Small intestine (tissue), 7 donors: ENCODE results near the gene TBX20. TPM values are rescaled to one million over a fixed set of nuclear protein-coding genes. Genes with fewer than 3 reads are reported as not detected.

ENCODE experiments used
- DNase-seq, 2 donors: peaks; one replicate each; pipeline versions ENCODE4 v3.0.0 to v3.0.0-alpha.2; 2013
- FAIRE-seq: peaks from 2 replicates; lab custom pipeline; 2012; peaks lifted over from hg19 to GRCh38; lab: Jason Lieb, UNC
- H3K27ac ChIP-seq, 3 donors: one replicate each; pipeline ENCODE4 v1.5.1; 2013; ENCODE audit warnings: low read length in 2 of 3, mild to moderate bottlenecking in 2 of 3, control low read depth in 1 of 3, inconsistent platforms in 1 of 3, low read depth in 1 of 3, moderate library complexity in 1 of 3
- H3K27me3 ChIP-seq, 3 donors: one replicate each; pipeline ENCODE4 v1.6.1; 2013; ENCODE audit warnings: low read length in 3 of 3, inconsistent platforms in 1 of 3; ENCODE audit not compliant: control insufficient read depth in 3 of 3, insufficient read depth in 3 of 3
- H3K36me3 ChIP-seq, 3 donors: one replicate each; pipeline ENCODE4 v1.6.1; 2013; ENCODE audit warnings: low read length in 3 of 3, inconsistent platforms in 1 of 3, low read depth in 1 of 3, mild to moderate bottlenecking in 1 of 3, moderate library complexity in 1 of 3; ENCODE audit not compliant: control insufficient read depth in 3 of 3, insufficient read depth in 2 of 3
- H3K4me1 ChIP-seq, 3 donors: one replicate each; pipeline ENCODE4 v1.6.1; 2013; ENCODE audit warnings: low read length in 2 of 3, inconsistent platforms in 1 of 3, low read depth in 1 of 3, mild to moderate bottlenecking in 1 of 3, moderate library complexity in 1 of 3; ENCODE audit not compliant: control insufficient read depth in 3 of 3, insufficient read depth in 2 of 3
- H3K4me3 ChIP-seq, 3 donors: one replicate each; pipeline ENCODE4 v1.5.1; 2013; ENCODE audit warnings: low read length in 3 of 3, control low read depth in 1 of 3, inconsistent platforms in 1 of 3, low read depth in 1 of 3, mild to moderate bottlenecking in 1 of 3, moderate library complexity in 1 of 3
- H3K9me3 ChIP-seq, 2 donors: one replicate each; pipeline ENCODE4 v1.6.1; 2013; ENCODE audit warnings: low read depth in 1 of 2, low read length in 1 of 2; ENCODE audit not compliant: control insufficient read depth in 2 of 2, insufficient read depth in 1 of 2
- WGBS, 3 donors: extraction: QIAGEN DNeasy Blood & Tissue Kit; methylation state at CpG; one replicate each; pipeline ENCODE4 v1.1.7; 2013; 5-methylcytosine and 5-hydroxymethylcytosine counted together
- polyA plus RNA-seq, 4 donors: library from polyadenylated mRNA; stranded (reverse) in 3 of 4; unstranded in 1 of 4; fragments of 200-250 nt in 3 of 4; fragments of 120-200 nt in 1 of 4; gene quantifications; one replicate each; pipeline versions ENCODE4 v1.2.1 to v1.2.3, GENCODE V29; 2013
- donor health status: healthy with polysubstance abuse.
- donor health status: control.
- donor health status: control.
- donor health status: Bipolar disorder and iron deficiency.
- donor health status: healthy.

The TBX20 gene
- polyA plus RNA-seq, 4 donors = 0.03 TPM; not detected in 3

DNA sequence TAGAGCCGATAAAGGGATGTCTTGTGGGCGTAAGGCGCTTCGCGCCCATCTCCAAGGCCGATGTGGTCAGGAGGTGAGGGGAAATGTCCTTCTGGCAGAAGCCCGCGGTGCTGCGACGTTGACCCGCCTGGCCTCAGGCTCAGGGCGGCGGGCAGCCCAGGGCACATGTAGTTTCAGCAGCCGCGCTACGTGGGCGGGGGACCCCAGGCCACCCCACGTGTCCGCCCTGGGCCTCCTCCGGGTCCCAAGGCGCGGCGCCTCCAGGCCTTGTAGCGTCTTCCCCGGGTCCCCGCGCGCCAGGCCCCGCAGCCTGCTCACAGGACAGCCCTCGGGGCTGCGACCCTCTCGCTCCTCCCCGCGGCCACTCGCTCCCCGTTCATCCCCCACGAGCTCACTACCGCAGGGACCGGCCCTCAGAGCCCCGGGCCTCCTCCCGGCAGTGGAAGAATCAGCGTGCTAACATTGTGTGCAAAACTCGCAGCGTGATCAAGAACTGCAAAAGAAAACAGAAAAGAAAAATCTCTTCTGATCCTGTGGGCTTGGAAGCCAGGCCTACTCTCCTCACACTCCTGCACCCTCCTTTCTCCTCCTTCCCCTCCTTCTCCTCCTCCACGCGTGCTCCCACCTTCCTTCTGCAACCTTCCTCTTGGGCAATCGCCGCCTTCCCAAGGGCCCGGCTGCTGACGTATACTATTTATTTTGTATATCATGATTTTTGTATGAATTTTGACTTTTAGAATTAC, 4.4 kb upstream of the TBX20 start:
- Histone ChIP-seq H3K4me1 (peaks cover 0 to 19% (median 0%) of the 10 kb centered on the region in 3 donors), H3K4me3 (no peak overlapping the region), H3K27me3 (peaks cover 14 to 99% (median 84%) of the 10 kb centered on the region in 3 donors), H3K27ac (no peak overlapping the region), H3K36me3 (no peaks in the 10 kb centered on the region), H3K9me3 (peaks cover 0 to 11% of the 10 kb centered on the region in 2 donors)
- no peak for DNase-seq
- FAIRE-seq = no peak
- 6 to 12% (median 10%) methylated on average over 38 to 50 of the region's 50 CpGs for WGBS, 3 donors

DNA sequence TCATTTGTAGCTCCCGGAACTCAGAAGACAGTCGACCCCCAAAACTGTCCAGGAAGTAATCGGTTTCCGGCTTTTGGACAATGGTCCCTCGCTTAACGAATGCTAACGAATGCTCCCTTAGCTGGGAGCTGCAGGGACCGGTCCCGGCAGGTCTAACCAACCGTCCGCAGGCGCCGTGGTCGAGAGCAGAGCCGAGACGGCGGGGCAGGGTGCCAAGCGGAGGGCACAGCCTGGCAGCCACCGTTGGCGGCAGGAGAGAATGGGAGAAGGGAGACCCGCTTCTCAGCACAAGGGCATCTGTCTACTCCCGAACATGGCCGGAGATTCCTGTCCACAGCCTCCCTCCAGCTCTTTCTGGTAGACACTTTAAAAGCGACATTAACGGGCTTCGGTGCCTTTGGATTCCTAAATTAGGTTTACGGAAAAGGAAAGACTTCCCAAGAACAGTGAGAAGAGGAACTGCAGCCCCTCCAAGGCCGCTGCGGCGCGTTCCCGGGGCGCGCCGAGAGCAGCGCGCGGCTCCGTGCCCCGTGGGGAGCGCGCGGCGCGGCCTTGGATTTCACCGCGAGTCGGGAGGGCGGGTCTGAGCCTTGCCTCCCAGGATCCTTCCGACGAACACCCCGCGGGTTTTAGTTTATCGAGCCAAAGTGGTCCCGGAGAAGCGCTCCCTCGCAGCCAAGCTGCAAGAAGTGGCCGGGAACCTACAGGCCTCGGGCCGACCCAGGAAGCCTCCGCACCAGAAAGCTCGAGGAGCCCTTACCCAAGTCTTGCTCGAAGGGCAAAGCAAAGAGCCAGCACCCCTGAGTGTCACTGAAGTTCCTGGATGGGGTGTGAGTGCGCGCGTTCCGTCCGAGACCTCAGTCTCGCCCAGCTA, 3.6 kb upstream of the TBX20 start:
- Histone ChIP-seq H3K36me3 (no peaks in the 10 kb centered on the region), H3K4me1 (peaks cover 0 to 19% (median 0%) of the 10 kb centered on the region in 3 donors), H3K27me3 (peaks cover 14 to 99% (median 80%) of the 10 kb centered on the region in 3 donors), H3K9me3 (peaks cover 0 to 11% of the 10 kb centered on the region in 2 donors), H3K27ac (no peak overlapping the region), H3K4me3 (no peak overlapping the region)
- WGBS, 3 donors = 3 to 7% (median 5%) methylated on average over 69 of the region's 69 CpGs
- no peak for DNase-seq
- FAIRE-seq = no peak

DNA sequence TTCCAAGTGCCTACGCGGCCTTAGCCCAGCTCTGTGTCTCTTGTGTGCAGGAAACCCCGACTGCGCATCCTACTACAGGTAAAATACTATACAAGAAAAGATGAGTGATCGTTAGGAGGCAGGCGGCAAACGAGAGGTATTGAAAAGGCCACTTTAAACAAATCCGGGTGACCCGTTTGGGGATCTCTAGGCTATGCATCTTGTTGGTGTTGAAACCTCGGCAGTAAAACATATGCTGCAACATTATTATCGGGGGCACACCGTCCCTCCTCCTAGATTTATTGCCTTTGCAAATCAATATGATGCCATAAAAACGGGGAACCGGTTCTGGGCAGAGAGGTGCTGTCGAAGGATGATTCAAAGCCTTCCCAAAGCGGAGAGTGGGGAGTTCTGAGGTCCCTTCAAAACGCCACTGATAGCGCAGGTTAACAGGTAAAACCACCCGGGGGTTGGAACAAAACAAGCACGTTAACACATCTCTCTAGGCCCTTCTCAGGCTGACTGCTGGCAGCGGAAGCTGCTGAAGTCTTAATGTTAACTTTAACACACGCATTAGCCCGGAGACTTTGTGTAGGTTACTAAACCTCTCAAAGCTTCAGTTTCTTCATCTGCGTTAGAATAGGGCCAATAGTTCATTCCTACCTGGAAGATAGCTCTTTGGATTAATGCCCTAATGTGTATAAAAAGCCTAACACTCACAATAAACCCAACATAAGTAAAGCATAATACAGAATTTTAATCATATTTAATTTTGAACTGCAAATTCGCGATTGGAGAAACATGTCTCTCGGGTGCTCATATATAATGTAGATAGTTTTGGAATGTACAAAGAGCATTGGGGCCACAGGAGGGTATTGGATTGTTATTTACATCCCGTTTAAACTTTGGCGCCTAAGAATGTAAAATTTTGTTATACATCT, 2.6 kb upstream of the TBX20 start:
- no peak overlapping the region for H3K4me3 ChIP-seq
- WGBS, 3 donors = 6 to 9% (median 8%) methylated on average over 29 of the region's 29 CpGs
- H3K27me3 ChIP-seq = peaks cover 14 to 98% (median 75%) of the 10 kb centered on the region in 3 donors
- H3K27ac ChIP-seq = no peak overlapping the region
- peaks cover 0 to 4% of the 10 kb centered on the region in 2 donors for H3K9me3 ChIP-seq
- FAIRE-seq (no peak), DNase-seq (no peak)
- peaks cover 0 to 19% (median 0%) of the 10 kb centered on the region in 3 donors for H3K4me1 ChIP-seq
- H3K36me3 ChIP-seq = no peaks in the 10 kb centered on the region

DNA sequence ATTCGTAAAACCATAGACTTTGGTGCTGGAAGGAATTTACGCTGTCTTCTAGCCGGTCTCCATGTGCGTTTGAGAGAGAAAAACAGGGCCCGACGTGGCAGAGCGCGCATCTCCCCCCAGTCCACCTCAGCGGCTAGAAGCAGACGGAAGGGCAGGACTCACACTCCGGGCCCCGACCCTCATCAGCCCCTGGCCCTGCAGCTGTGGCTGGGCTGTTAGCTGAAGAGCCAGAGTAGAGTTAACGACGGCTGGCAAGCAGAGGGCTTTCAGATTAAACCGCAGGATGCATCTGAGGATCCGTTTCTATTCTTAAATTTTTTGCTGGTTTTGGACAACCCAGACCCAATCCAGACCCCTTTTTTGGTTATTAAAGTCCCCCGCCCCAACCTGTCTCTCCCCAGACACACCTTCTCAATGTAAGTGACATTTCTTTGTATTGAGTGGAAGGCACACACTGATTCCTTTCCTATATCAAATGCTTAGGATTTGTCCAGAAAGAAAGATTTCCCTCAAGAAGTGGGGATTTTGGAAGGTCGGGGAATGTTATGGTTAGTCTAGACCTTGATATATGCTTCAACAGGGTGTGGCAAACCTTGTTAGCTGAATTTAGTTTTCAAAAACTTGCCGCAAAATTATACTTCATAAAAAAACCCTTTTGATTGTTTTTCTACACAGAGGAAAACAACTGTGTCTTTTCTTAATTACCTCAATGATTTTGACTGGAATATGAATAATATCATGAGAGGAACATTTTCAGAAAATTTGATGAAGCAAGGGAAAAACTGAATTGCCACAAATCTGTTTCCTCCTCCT, 1.7 kb upstream of the TBX20 start:
- DNase-seq = no peak

DNA sequence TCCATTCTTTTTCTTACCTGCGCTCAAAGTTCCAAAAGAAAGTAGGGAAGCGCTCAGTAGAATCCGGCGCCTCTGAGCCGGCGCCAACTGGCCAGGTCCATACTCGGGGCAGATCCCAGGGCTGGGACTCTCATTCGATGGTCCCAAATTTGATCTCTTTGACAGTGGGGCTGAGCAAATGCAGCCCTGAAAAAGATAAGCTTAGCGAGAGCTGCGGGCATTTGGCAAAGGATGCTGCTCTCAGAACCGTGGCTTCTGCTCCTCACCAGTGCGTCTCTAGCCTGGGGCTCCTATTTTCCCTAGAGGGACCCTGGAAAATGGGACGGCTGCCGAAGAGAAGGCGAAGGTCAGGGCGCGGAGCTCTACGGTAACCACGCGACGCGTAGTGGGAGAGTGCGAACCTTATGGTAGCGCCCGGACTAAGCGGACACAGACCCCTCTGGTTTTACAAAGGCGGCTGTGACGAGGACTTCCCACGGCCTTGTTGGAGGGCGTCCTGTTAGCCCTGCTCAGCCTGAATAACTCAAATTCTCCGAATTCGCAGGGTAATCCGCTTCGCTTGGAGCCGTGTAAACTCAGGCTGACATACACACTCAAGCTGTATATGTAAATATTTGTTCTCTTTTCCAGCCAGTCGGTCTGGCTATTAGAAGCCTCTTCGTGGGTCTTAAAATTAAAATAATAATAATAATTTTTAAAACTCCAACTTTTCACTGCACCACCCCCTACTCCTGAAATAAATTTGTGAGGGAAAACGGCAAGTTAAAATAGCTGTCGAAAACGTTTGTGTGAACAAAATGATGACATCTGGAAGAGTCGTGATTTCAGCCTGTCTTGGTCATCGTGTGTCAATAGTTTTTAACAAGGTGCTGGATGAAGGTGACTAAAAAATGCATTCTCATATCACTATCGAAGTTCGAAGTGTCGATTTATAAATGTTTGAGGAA, 869 bp upstream of the TBX20 start:
- peaks cover 0 to 19% (median 0%) of the 10 kb centered on the region in 3 donors for H3K4me1 ChIP-seq
- peaks cover 14 to 97% (median 72%) of the 10 kb centered on the region in 3 donors for H3K27me3 ChIP-seq
- WGBS, 3 donors = 9 to 25% (median 20%) methylated on average over 45 of the region's 45 CpGs
- peak in 1 of 2 donors; percentile 34 for DNase-seq
- FAIRE-seq = no peak
- no peak overlapping the region for H3K27ac ChIP-seq
- H3K36me3 ChIP-seq = no peaks in the 10 kb centered on the region
- H3K9me3 ChIP-seq = peaks cover 0 to 4% of the 10 kb centered on the region in 2 donors
- no peak overlapping the region for H3K4me3 ChIP-seq

More for the DNA sequence above, 1.7 kb upstream of the TBX20 start:
- FAIRE-seq = no peak
- no peaks in the 10 kb centered on the region for H3K36me3 ChIP-seq
- H3K4me3 ChIP-seq = no peak overlapping the region
- H3K27me3 ChIP-seq = peaks cover 14 to 97% (median 70%) of the 10 kb centered on the region in 3 donors
- peaks cover 0 to 4% of the 10 kb centered on the region in 2 donors for H3K9me3 ChIP-seq
- 10 to 15% (median 13%) methylated on average over 19 of the region's 19 CpGs for WGBS, 3 donors
- H3K27ac ChIP-seq = no peak overlapping the region
- peaks cover 0 to 19% (median 0%) of the 10 kb centered on the region in 3 donors for H3K4me1 ChIP-seq

DNA sequence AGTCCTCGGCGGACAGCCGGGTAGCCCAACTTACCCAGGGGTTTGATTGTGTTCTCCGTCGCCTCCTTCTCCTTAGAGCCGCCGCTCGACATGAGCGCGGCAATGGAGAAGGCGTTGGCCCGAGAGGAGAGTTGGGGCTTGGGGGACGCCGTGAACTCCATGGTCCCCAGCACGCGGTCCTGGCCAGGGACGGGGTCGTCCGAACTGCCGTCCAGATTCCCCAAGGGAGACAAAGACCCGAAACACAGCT, 515 bp downstream of the TBX20 start:
- Histone ChIP-seq H3K27me3 (peaks cover 14 to 97% (median 74%) of the 10 kb centered on the region in 3 donors), H3K27ac (no peak overlapping the region), H3K36me3 (no peaks in the 10 kb centered on the region), H3K4me1 (peaks cover 0 to 19% (median 0%) of the 10 kb centered on the region in 3 donors), H3K9me3 (peaks cover 0 to 4% of the 10 kb centered on the region in 2 donors), H3K4me3 (no peak overlapping the region)
- no peak for DNase-seq
- WGBS, 3 donors = 7 to 17% (median 14%) methylated on average over 21 of the region's 21 CpGs
- no peak for FAIRE-seq
